ENCODE measurements around the gene CALCB. TPM values are rescaled to one million over a fixed set of nuclear protein-coding genes. Genes with fewer than 3 reads are reported as not detected.

The CALCB gene
- total RNA-seq, 1 experiment from 2014 or later, result not detected

DNA sequence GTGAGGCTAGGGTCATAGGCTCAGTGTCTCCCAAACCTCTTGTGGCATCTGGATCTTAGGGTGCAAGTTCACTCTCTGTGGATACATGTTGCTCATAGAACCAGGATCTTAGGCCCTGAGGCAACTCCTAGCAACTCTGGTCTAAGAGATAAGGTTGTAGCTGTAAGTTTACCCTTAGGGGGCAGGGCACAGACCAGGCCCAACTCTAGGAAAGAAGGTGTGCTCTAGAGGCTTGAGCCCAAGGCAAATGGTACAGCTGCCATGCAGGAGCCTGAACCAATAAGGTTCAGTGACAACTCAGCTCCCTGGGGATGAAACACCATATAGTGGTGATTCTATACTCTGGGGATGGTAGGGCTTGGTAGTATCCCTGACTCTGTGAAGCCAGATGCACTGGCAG, 17.8 kb downstream of the CALCB start:
- no TSS peak for BruUV-seq (replicated peaks)
- Mint-ChIP-seq H3K9me3 (ENCODE audit: low read depth, unreplicated experiment) (peaks cover 10% of the 10 kb centered on the region), H3K36me3 (ENCODE audit: insufficient read depth, unreplicated experiment) (no peaks in the 10 kb centered on the region), H3K4me3 (ENCODE audit: low read depth, unreplicated experiment) (no peak overlapping the region), H3K27ac (ENCODE audit: unreplicated experiment) (no peak overlapping the region), H3K4me1 (ENCODE audit: low read depth, unreplicated experiment) (no peaks in the 10 kb centered on the region), H3K27me3 (ENCODE audit: unreplicated experiment) (peaks cover 36% of the 10 kb centered on the region)
- CTCF ChIA-PET, result interaction anchor here (1.0 to 1.6 kb wide), 2 partner anchors 9 to 10 kb away, joined by 3 read pairs; no protein-coding TSS in a partner anchor
- DNase-seq, result no peak
- TF ChIP-seq, protein P1, sequence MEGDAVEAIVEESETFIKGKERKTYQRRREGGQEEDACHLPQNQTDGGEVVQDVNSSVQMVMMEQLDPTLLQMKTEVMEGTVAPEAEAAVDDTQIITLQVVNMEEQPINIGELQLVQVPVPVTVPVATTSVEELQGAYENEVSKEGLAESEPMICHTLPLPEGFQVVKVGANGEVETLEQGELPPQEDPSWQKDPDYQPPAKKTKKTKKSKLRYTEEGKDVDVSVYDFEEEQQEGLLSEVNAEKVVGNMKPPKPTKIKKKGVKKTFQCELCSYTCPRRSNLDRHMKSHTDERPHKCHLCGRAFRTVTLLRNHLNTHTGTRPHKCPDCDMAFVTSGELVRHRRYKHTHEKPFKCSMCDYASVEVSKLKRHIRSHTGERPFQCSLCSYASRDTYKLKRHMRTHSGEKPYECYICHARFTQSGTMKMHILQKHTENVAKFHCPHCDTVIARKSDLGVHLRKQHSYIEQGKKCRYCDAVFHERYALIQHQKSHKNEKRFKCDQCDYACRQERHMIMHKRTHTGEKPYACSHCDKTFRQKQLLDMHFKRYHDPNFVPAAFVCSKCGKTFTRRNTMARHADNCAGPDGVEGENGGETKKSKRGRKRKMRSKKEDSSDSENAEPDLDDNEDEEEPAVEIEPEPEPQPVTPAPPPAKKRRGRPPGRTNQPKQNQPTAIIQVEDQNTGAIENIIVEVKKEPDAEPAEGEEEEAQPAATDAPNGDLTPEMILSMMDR (IDR thresholded peaks at IDR 0.05; ENCODE audit: unreplicated experiment), result no peak
- intact Hi-C loops (cut with micrococcal nuclease; ENCODE audit: unreplicated experiment), result no loop called here

- peaks cover 41% of the 10 kb centered on the region for H3K27me3 Mint-ChIP-seq (ENCODE audit: unreplicated experiment)
- CTCF ChIA-PET, result interaction anchor here (1.0 kb wide), 1 partner anchor 9 kb away, joined by 3 read pairs; no protein-coding TSS in a partner anchor
- no peak overlapping the region for H3K4me3 Mint-ChIP-seq (ENCODE audit: low read depth, unreplicated experiment)
- BruUV-seq (replicated peaks), result no TSS peak
- intact Hi-C loops (cut with micrococcal nuclease; ENCODE audit: unreplicated experiment), result no loop called here
- TF ChIP-seq, protein P1 (IDR thresholded peaks at IDR 0.05; ENCODE audit: unreplicated experiment), result no peak
- DNase-seq, result no peak
- no peaks in the 10 kb centered on the region for H3K4me1 Mint-ChIP-seq (ENCODE audit: low read depth, unreplicated experiment)
- H3K36me3 Mint-ChIP-seq (ENCODE audit: insufficient read depth, unreplicated experiment), result no peaks in the 10 kb centered on the region
- no peak overlapping the region for H3K27ac Mint-ChIP-seq (ENCODE audit: unreplicated experiment)
- peaks cover 10% of the 10 kb centered on the region for H3K9me3 Mint-ChIP-seq (ENCODE audit: low read depth, unreplicated experiment)
These were observed 18.2 kb downstream of the CALCB start for GRCh38 chr11:15091625-15092024.

GRCh38 chr11:15093432-15093831, 20.0 kb downstream of the CALCB start:
- H3K4me3 Mint-ChIP-seq (ENCODE audit: low read depth, unreplicated experiment), result no peak overlapping the region
- H3K27ac Mint-ChIP-seq (ENCODE audit: unreplicated experiment), result no peak overlapping the region
- intact Hi-C loops (cut with micrococcal nuclease; ENCODE audit: unreplicated experiment), result no loop called here
- BruUV-seq (replicated peaks), result no TSS peak
- CTCF ChIA-PET, result no interaction called here
- peaks cover 5% of the 10 kb centered on the region for H3K9me3 Mint-ChIP-seq (ENCODE audit: low read depth, unreplicated experiment)
- no peak for DNase-seq
- TF ChIP-seq, protein P1 (IDR thresholded peaks at IDR 0.05; ENCODE audit: unreplicated experiment), result no peak
- H3K27me3 Mint-ChIP-seq (ENCODE audit: unreplicated experiment), result peaks cover 41% of the 10 kb centered on the region
- no peaks in the 10 kb centered on the region for H3K36me3 Mint-ChIP-seq (ENCODE audit: insufficient read depth, unreplicated experiment)
- no peaks in the 10 kb centered on the region for H3K4me1 Mint-ChIP-seq (ENCODE audit: low read depth, unreplicated experiment)

DNA sequence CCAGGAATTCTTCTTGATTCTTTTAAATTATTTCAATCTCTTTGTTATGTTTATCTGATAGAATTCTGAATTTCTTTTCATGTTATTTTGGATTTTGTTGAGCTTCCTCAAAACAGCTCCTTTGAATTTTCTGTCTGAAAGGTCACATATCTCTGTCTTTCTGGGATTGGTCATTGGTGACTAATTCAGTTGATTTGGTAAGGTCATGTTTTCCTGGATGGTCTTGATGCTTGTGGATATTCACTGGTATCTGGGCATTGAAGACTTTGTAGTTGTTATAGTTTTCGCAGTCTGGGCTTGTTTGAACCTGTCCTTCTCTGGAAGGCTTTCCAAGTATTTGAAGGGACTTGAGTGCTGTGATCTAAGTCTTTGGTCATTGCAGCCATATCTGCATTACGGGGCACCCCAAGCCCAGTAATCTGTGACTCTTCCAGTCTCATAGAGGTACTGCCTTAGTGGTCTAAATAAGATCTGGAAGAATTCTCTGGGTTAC, 22.4 kb downstream of the CALCB start:
- peaks cover 47% of the 10 kb centered on the region for H3K27me3 Mint-ChIP-seq (ENCODE audit: unreplicated experiment)
- TF ChIP-seq, protein P1 (IDR thresholded peaks at IDR 0.05; ENCODE audit: unreplicated experiment), result no peak
- intact Hi-C loops (cut with micrococcal nuclease; ENCODE audit: unreplicated experiment), result no loop called here
- H3K27ac Mint-ChIP-seq (ENCODE audit: unreplicated experiment), result no peak overlapping the region
- no peak for DNase-seq
- no peaks in the 10 kb centered on the region for H3K9me3 Mint-ChIP-seq (ENCODE audit: low read depth, unreplicated experiment)
- no TSS peak for BruUV-seq (replicated peaks)
- H3K36me3 Mint-ChIP-seq (ENCODE audit: insufficient read depth, unreplicated experiment), result no peaks in the 10 kb centered on the region
- no peaks in the 10 kb centered on the region for H3K4me1 Mint-ChIP-seq (ENCODE audit: low read depth, unreplicated experiment)
- no peak overlapping the region for H3K4me3 Mint-ChIP-seq (ENCODE audit: low read depth, unreplicated experiment)
- CTCF ChIA-PET, result no interaction called here
